CD4-positive, alpha-beta T cell treated with Interleukin-6 at 100 ng/mL for 8 hours (primary cell): ENCODE measurements around the gene CACNA1I.

Experiments used
- DNase-seq: peaks from one replicate; pipeline ENCODE4 v3.0.0-alpha.2; 2020; ENCODE audit warnings: mixed read lengths, low spot score

CACNA1I gene

GRCh38 chr22:39625569-39626537 is 55.3 kb downstream of the CACNA1I start:
- no peak for DNase-seq

GRCh38 chr22:39627208-39627607 is 56.7 kb downstream of the CACNA1I start:
- no peak for DNase-seq

- no peak for DNase-seq
These were observed 57.5 kb downstream of the CACNA1I start for GRCh38 chr22:39627865-39628562.

- no peak for DNase-seq
These were observed 58.1 kb downstream of the CACNA1I start for GRCh38 chr22:39628563-39629080.

- DNase-seq: no peak
These were observed 59.3 kb downstream of the CACNA1I start for GRCh38 chr22:39629851-39630250.

GRCh38 chr22:39630721-39631120 is 60.2 kb downstream of the CACNA1I start:
- no peak for DNase-seq

GRCh38 chr22:39631381-39632286 is 61.1 kb downstream of the CACNA1I start:
- no peak for DNase-seq

- no peak for DNase-seq
These were observed 64.2 kb downstream of the CACNA1I start for GRCh38 chr22:39634530-39635405.

- DNase-seq: no peak
These were observed 65.2 kb downstream of the CACNA1I start for GRCh38 chr22:39635719-39636118.

- no peak for DNase-seq
These were observed 68.4 kb downstream of the CACNA1I start for GRCh38 chr22:39638958-39639357.

- no peak for DNase-seq
These were observed 71.2 kb downstream of the CACNA1I start for GRCh38 chr22:39641660-39642310.

- DNase-seq: no peak
These were observed 72.9 kb downstream of the CACNA1I start for GRCh38 chr22:39643311-39644083.

- DNase-seq: no peak
These were observed 75.0 kb downstream of the CACNA1I start for GRCh38 chr22:39645532-39645931.

- no peak for DNase-seq
These were observed 76.0 kb downstream of the CACNA1I start for GRCh38 chr22:39646398-39647063.

- no peak for DNase-seq
These were observed 77.5 kb downstream of the CACNA1I start for GRCh38 chr22:39647836-39648629.

- DNase-seq: no peak
These were observed 78.0 kb downstream of the CACNA1I start for GRCh38 chr22:39648630-39648950.

GRCh38 chr22:39649500-39650089 is 79.0 kb downstream of the CACNA1I start:
- DNase-seq: no peak
